ENCODE results near the gene SLC5A10.
"Not testable (repeated sequence)": the region's sequence is repeated elsewhere in the genome, so short reads cannot be mapped to it uniquely, and the experiment has no call there.

The SLC5A10 gene

DNA sequence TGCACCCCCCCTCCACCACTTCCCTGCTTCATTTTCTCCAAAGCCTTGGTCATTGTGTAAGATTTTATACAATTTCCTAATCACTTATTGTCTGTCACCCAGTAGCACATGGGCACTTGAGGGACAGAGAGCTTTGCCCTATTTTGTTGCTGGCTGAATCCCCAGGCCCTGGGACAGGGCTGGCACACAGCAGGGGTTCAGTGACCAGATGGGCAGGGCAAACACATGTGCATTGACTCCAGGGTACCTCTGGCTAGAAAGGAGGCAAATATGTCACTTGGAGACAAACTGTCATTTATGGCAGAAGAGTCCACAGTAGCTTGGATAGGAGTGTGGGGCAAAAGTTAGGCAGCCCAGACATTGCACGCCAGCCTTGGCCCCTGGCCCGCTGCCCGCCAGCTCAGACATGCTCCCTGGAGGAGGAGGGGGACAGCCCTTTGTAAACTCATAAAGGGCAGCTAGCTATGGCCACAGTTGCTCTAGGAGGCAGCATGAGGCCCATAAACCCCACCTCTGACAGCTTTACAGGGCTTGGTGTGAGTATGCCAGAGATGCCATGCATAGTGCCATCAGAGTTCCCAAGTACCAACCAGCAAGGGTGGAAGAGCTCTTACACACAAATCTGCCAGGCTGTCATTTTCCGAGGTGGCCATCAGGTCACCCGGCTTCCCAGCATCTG is 78.9 kb downstream of the SLC5A10 start:
- H3K36me3 ChIP-seq (ENCODE audit: insufficient read depth, low read length); H3K27me3 ChIP-seq (ENCODE audit: control insufficient read depth, insufficient read depth, low read length); H3K9ac ChIP-seq (ENCODE audit: low read depth, low read length); H3K4me2 ChIP-seq (ENCODE audit: low read length); H3K4me3 ChIP-seq (ENCODE audit: low read length); H3K9me3 ChIP-seq (replicated peaks; ENCODE audit: low read length); H3K4me1 ChIP-seq (ENCODE audit: control insufficient read depth, insufficient read depth, low read length): not testable (repeated sequence)

DNA sequence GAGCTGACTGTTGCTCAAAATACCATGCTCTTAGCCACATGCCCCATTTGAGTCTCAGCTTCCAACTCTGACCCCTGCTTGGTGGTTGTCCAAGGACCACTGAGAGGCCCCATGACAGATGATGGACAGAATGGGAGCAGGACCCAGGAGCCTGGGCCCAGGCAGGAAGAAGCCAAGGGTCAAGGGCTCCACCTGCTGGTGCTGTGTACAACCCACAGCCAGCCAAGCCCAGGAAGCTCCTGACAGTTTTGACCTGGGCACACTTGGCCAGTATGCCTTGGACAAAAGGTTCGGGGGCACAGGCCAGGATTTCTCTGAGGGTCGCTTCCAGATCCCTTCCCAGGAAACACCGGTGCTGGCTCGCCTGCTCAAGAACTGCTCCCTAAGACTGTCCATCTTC is 79.8 kb downstream of the SLC5A10 start:
- H3K4me1 ChIP-seq (ENCODE audit: control insufficient read depth, insufficient read depth, low read length); H3K9me3 ChIP-seq (replicated peaks; ENCODE audit: low read length); H3K4me3 ChIP-seq (ENCODE audit: low read length); H3K36me3 ChIP-seq (ENCODE audit: insufficient read depth, low read length); H3K27me3 ChIP-seq (ENCODE audit: control insufficient read depth, insufficient read depth, low read length); H3K9ac ChIP-seq (ENCODE audit: low read depth, low read length); H3K4me2 ChIP-seq (ENCODE audit: low read length): not testable (repeated sequence)

DNA sequence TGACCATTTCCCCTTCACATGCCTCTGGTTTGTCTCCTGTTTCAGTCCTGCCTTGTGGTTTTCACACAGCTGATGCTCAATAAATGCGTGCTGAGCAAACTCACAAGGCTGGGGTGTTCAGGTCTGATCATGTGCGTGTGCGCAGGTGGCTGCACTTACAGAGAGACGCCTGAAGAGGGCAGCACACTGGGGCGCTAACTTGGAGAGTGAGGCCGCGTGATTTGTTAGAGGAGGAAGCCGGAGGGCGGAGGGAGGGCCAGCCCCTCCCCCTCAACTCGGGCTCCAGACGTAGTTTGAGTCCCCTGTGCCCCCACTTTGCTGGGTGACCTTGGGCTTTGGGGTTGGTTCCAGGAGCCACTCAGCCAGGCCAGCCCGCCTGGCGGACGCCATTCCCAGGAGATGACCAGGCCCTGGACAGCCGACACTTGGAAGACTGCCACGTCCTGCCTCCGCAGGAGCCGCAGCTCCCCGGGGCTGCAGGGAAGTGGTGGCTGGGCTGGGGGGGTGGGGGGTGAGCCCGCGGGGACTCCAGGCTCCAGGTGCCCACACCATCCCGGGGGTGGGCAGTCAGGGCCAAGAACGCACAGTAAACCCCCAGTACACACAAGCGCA is 80.5 kb downstream of the SLC5A10 start:
- H3K4me1 ChIP-seq (ENCODE audit: control insufficient read depth, insufficient read depth, low read length); H3K4me2 ChIP-seq (ENCODE audit: low read length); H3K27me3 ChIP-seq (ENCODE audit: control insufficient read depth, insufficient read depth, low read length): not testable (repeated sequence)

DNA sequence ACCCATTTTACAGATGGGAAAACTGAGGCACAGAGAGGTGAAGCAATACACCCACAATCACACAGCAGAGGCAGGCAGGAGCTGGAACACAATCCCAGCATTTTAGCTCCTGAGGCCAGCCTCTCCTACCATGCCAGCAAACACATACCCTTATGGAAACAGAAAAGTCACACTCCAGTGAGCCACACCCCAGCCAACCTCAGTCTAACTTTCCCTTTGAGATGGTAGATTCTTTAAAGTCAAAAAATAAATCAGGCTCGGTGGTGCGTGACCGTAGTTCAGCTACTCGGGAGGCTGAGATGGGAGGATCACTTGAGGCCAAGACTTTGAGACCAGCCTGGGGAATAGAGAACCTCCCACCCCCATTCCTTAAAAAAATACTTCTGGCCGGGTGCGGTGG is 84.2 kb downstream of the SLC5A10 start:
- not testable (repeated sequence) for H3K27me3 ChIP-seq (ENCODE audit: control insufficient read depth, insufficient read depth, low read length); H3K9ac ChIP-seq (ENCODE audit: low read depth, low read length)

More for the DNA sequence above, 80.5 kb downstream of the SLC5A10 start:
- not testable (repeated sequence) for H3K36me3 ChIP-seq (ENCODE audit: insufficient read depth, low read length); H3K9me3 ChIP-seq (replicated peaks; ENCODE audit: low read length); H3K9ac ChIP-seq (ENCODE audit: low read depth, low read length); H3K4me3 ChIP-seq (ENCODE audit: low read length)

DNA sequence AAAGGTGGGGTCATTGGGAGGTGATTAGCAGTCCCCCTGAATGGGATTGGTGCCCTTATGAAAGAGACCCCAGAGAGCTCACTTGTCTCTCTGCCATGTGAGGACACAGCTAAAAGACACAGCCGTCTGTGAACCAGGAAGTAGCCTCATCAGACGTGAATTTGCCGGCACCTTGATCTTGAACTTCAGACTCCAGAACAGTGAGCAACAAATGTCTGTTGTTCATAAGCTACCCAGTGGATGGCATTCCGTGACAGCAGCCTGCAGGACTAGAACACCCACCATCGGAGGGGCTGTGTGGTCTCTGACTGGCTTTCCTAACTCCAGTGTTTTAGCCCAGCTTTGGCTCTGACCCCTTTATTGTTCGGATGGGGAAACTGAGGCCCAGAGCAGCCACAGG is 85.6 kb downstream of the SLC5A10 start:
- not testable (repeated sequence) for H3K9me3 ChIP-seq (replicated peaks; ENCODE audit: low read length); H3K4me1 ChIP-seq (ENCODE audit: control insufficient read depth, insufficient read depth, low read length); H3K9ac ChIP-seq (ENCODE audit: low read depth, low read length); H3K36me3 ChIP-seq (ENCODE audit: insufficient read depth, low read length); H3K4me3 ChIP-seq (ENCODE audit: low read length); H3K4me2 ChIP-seq (ENCODE audit: low read length); H3K27me3 ChIP-seq (ENCODE audit: control insufficient read depth, insufficient read depth, low read length)

More for the DNA sequence above, 84.2 kb downstream of the SLC5A10 start:
- not testable (repeated sequence) for H3K4me3 ChIP-seq (ENCODE audit: low read length); H3K36me3 ChIP-seq (ENCODE audit: insufficient read depth, low read length); H3K4me1 ChIP-seq (ENCODE audit: control insufficient read depth, insufficient read depth, low read length); H3K4me2 ChIP-seq (ENCODE audit: low read length); H3K9me3 ChIP-seq (replicated peaks; ENCODE audit: low read length)

DNA sequence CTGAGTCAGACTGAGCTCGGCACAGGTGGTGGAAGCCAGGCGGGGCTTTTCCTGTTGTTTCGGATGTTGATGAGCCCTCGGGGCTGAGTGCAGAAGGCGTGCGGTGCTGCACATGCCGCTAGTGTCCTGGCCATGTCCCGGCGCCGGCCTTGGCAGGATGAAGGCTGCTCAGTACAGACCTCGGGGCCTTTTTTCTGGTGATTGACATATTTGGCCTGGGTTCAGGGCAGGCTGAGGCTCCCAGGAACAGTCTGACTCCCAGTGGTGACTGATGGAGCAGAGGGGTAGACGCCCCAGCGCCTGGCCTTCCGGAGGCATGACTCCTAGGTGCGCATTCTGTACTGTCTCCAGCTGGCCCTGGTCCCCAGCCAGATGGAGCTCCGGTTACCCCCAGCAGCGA is 86.0 kb downstream of the SLC5A10 start:
- H3K9me3 ChIP-seq (replicated peaks; ENCODE audit: low read length); H3K4me1 ChIP-seq (ENCODE audit: control insufficient read depth, insufficient read depth, low read length); H3K4me3 ChIP-seq (ENCODE audit: low read length); H3K27me3 ChIP-seq (ENCODE audit: control insufficient read depth, insufficient read depth, low read length); H3K9ac ChIP-seq (ENCODE audit: low read depth, low read length); H3K36me3 ChIP-seq (ENCODE audit: insufficient read depth, low read length); H3K4me2 ChIP-seq (ENCODE audit: low read length): not testable (repeated sequence)

DNA sequence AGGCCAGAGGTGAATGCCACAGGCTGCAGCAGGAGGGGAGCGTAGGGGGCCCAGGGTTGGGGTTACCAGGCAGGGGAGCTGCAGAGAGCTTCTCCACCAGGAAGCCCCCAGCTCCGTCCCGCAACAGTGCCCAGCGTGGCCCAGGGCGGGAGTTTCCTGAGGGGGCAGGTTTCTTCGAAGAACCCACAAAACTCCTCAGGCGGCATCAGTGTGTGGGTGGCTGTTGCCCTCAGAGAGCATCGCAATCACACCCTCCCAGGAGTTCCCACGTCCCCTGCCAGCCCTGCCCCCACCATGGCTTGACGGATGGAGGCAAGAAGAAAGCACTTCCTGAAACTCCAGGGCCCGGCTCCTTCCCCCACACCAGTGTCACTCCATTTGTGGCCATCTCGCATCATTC is 86.8 kb downstream of the SLC5A10 start:
- not testable (repeated sequence) for H3K4me3 ChIP-seq (ENCODE audit: low read length); H3K4me2 ChIP-seq (ENCODE audit: low read length); H3K36me3 ChIP-seq (ENCODE audit: insufficient read depth, low read length); H3K9ac ChIP-seq (ENCODE audit: low read depth, low read length); H3K9me3 ChIP-seq (replicated peaks; ENCODE audit: low read length); H3K27me3 ChIP-seq (ENCODE audit: control insufficient read depth, insufficient read depth, low read length); H3K4me1 ChIP-seq (ENCODE audit: control insufficient read depth, insufficient read depth, low read length)

DNA sequence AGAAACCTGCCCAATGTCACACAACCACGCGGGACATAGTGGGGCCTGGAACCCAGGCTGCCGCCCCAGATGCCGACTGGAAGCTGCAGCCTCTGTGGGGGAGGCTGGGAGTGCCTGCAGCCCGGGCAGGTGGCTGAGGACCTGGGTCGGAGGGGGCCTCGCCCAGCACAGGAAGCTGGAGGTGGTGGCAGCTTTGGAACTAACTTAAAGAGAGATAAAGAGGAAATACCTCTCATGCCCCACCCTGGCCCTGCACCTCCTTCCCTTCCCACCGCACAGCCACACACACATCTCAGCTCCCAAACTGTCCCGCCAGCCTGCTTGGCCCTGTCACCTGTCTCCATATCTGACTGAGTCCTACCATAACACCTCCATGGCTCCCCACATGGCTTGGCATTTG is 88.4 kb downstream of the SLC5A10 start:
- H3K4me1 ChIP-seq (ENCODE audit: control insufficient read depth, insufficient read depth, low read length); H3K27me3 ChIP-seq (ENCODE audit: control insufficient read depth, insufficient read depth, low read length); H3K9me3 ChIP-seq (replicated peaks; ENCODE audit: low read length); H3K36me3 ChIP-seq (ENCODE audit: insufficient read depth, low read length); H3K4me3 ChIP-seq (ENCODE audit: low read length); H3K4me2 ChIP-seq (ENCODE audit: low read length); H3K9ac ChIP-seq (ENCODE audit: low read depth, low read length): not testable (repeated sequence)

DNA sequence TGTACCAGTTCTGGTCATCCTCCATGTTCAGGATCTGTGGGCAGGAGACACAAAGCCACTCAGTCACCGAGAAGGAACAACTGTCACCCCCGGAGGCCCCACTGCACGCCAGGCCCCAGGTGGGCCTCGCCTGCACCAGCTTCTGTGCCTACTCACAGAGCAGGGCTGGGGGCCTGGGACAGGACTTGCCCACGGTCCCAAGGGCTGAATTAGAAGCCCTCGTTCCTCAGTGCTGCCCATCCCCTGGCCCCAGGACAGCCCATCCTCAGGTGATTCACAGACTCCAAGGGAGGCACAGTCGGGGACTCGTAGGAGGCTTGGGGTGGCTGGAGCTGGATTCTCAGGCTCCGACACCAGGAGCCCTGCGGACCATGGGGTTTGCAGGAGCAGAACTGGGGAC is 89.9 kb downstream of the SLC5A10 start:
- H3K4me1 ChIP-seq (ENCODE audit: control insufficient read depth, insufficient read depth, low read length); H3K4me2 ChIP-seq (ENCODE audit: low read length): not testable (repeated sequence)

DNA sequence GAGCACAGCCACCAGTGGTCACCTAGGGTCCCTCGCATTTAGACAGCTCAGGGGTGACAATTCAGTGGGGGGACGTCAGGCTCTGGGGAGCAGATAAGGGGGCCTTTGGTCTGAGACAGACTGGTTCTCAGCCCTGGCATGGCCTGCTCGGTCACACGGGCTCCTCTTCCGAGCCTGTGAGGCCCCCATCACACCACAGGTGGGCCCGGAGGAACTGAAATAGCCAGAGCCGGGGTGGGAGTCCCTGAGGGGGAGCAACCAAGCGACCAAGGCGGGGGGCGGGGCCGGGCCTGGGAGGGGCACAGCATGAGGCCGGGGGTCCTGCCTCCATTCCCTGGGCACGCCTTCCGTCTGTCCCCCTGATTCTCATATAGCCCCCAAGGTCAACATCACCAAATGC is 90.4 kb downstream of the SLC5A10 start:
- H3K27me3 ChIP-seq (ENCODE audit: control insufficient read depth, insufficient read depth, low read length); H3K36me3 ChIP-seq (ENCODE audit: insufficient read depth, low read length); H3K9ac ChIP-seq (ENCODE audit: low read depth, low read length); H3K4me3 ChIP-seq (ENCODE audit: low read length); H3K4me2 ChIP-seq (ENCODE audit: low read length); H3K4me1 ChIP-seq (ENCODE audit: control insufficient read depth, insufficient read depth, low read length); H3K9me3 ChIP-seq (replicated peaks; ENCODE audit: low read length): not testable (repeated sequence)

More for the DNA sequence above, 89.9 kb downstream of the SLC5A10 start:
- H3K27me3 ChIP-seq (ENCODE audit: control insufficient read depth, insufficient read depth, low read length); H3K36me3 ChIP-seq (ENCODE audit: insufficient read depth, low read length); H3K9me3 ChIP-seq (replicated peaks; ENCODE audit: low read length); H3K9ac ChIP-seq (ENCODE audit: low read depth, low read length); H3K4me3 ChIP-seq (ENCODE audit: low read length): not testable (repeated sequence)

DNA sequence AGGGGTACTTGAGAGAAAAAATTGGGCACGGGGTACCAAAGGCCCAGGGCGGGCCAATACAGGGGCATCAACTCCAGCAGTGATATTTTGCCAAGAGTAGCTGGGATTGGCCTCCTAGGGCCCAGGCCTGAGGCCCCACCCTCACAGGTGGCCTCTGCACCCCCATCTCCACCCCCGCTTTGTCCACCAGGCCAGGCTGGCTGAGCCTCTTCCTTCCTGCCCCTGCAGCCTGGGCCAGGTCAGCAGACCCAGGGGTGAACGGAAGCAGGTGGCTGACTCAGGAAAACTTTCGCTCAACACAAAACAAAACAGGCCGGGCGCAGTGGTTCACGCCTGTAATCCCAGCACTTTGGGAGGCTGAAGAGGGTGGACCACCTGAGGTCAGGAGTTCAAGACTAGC is 91.1 kb downstream of the SLC5A10 start:
- H3K9ac ChIP-seq (ENCODE audit: low read depth, low read length); H3K4me3 ChIP-seq (ENCODE audit: low read length); H3K27me3 ChIP-seq (ENCODE audit: control insufficient read depth, insufficient read depth, low read length); H3K9me3 ChIP-seq (replicated peaks; ENCODE audit: low read length); H3K4me2 ChIP-seq (ENCODE audit: low read length); H3K36me3 ChIP-seq (ENCODE audit: insufficient read depth, low read length); H3K4me1 ChIP-seq (ENCODE audit: control insufficient read depth, insufficient read depth, low read length): not testable (repeated sequence)

DNA sequence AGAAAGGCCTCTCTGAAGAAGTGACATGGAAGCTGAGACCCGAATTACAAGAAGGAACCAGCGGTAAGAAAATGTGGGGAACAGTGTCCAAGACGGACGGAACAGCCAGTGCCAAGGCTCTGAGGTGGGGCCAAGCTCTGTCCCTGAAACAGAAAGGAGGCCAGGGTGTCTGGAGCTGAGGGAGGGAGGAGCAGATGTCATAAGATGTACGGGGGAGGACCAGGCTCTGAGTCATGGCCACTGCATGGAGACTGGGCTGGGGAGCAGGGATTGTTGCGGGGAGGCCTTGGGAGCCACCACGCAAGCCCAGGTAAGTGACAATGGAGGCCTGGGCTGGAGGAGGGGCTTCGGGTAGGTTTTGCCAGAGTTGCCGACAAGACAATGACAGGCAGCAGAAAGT is 92.7 kb downstream of the SLC5A10 start:
- not testable (repeated sequence) for H3K9me3 ChIP-seq (replicated peaks; ENCODE audit: low read length); H3K4me2 ChIP-seq (ENCODE audit: low read length); H3K4me1 ChIP-seq (ENCODE audit: control insufficient read depth, insufficient read depth, low read length); H3K36me3 ChIP-seq (ENCODE audit: insufficient read depth, low read length); H3K9ac ChIP-seq (ENCODE audit: low read depth, low read length); H3K4me3 ChIP-seq (ENCODE audit: low read length); H3K27me3 ChIP-seq (ENCODE audit: control insufficient read depth, insufficient read depth, low read length)

Measured in skeletal muscle satellite cell (primary cell).